Melanocyte of skin (primary cell): ENCODE data around the gene CHD2. TPM values are rescaled to one million over a fixed set of nuclear protein-coding genes. Genes with fewer than 3 reads are reported as not detected.

ENCODE experiments used
- total RNA-seq, 2 donors: library from RNA; depleted of rRNA; stranded (reverse); fragments of >200 nt; gene quantifications; 2 replicates each; pipeline ENCODE4 v1.2.3, GENCODE V29; 2012

Gene CHD2
- total RNA-seq, result 10 to 100 TPM; 38.0 to 53.0 TPM

DNA sequence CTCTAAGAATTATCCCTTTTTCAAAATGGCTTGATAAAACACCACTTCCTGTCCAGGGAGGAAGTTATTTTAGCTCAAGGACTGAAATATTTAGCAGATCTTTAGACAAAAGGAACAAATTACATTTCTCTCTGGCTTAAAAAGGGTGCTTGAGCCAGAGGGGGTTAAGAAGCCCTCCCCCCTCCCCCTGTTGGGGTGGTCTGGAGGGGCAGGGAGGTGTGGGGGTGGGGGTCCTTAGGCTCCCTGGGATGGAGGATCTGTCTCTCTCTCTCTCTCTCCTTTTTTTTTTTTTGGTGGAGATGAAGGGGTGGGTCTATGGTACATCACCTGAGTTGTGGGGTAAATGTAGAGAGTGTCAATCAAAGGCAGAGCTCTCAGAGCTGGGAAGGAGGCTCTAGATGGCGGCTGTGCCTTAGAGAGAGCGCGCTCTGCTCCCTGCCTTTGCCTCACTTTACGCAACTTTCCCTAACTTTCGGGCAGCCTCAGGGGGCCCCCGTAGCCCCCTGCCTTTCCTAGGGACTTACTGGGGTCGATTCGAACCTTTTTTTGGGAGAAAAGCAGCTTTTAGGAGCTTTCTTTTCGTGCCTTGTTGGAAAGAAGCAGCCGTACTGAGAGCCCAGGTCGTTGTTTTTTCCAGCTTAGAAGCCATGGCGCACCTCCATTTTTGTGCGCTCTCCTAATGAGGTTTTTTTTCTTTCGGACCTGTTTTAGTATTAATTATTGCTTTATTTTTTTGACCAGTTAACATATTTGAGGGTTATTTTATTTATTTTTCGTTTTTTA lies at the start of gene CHD2:
CHD2 (plus strand) TSS at position 377 of the 783 bp plus-strand sequence. CDS start 914 bp downstream, outside the sequence.

Other genes starting within 250 kb of the CHD2 start
- 10 to 100 TPM in 1 of 2 donors, 1 to 10 TPM in 1; 2.1 to 18.3 TPM for gene FAM174B, start 244.5 kb upstream of the CHD2 start, total RNA-seq
- 1 to 10 TPM; 2.3 to 3.4 TPM for gene RGMA, start 188.9 kb downstream of the CHD2 start, total RNA-seq